ENCODE results near the gene PPM1B.

DNA sequence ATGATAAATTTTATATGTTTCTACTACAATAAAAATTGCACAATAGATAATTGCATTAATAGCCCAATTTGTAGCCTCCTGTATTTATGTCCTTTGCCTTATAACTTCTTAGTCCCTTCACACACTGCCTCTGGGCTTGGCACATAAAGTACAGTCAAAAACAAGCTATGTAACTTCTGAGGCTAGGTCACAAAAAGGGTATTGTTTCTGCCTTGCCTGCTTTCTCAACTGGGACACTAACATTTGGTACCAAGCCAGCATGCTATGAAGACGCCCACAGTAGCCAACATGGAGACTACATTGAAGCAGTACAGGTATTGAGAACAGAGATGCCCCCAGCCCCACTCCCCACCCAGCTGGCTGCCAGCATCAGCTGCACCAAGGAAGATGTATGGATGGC lies 101.2 kb downstream of the PPM1B start:
- TF ChIP-seq ZKSCAN8 (CRISPR knock-in tag; IDR thresholded peaks at IDR 0.05; ENCODE audit: borderline replicate concordance) (no peak), HNF4A (CRISPR knock-in tag; IDR thresholded peaks at IDR 0.05) (no peak), SCMH1 (CRISPR knock-in tag; IDR thresholded peaks at IDR 0.05; ENCODE audit: borderline replicate concordance) (no peak), ARNT (IDR thresholded peaks at IDR 0.05) (no peak), ZNF350 (CRISPR knock-in tag; IDR thresholded peaks at IDR 0.05; ENCODE audit: borderline replicate concordance, low read depth) (no peak), DNMT3B (CRISPR knock-in tag; conservative IDR thresholded peaks at IDR 0.05) (no peak), ARNTL (CRISPR knock-in tag; IDR thresholded peaks at IDR 0.05) (no peak), ESRRA (CRISPR knock-in tag; IDR thresholded peaks at IDR 0.05; ENCODE audit: low read depth) (no peak), ZNF232 (CRISPR knock-in tag; IDR thresholded peaks at IDR 0.05; ENCODE audit: borderline replicate concordance) (no peak)
- TF ChIP-seq, protein P1, sequence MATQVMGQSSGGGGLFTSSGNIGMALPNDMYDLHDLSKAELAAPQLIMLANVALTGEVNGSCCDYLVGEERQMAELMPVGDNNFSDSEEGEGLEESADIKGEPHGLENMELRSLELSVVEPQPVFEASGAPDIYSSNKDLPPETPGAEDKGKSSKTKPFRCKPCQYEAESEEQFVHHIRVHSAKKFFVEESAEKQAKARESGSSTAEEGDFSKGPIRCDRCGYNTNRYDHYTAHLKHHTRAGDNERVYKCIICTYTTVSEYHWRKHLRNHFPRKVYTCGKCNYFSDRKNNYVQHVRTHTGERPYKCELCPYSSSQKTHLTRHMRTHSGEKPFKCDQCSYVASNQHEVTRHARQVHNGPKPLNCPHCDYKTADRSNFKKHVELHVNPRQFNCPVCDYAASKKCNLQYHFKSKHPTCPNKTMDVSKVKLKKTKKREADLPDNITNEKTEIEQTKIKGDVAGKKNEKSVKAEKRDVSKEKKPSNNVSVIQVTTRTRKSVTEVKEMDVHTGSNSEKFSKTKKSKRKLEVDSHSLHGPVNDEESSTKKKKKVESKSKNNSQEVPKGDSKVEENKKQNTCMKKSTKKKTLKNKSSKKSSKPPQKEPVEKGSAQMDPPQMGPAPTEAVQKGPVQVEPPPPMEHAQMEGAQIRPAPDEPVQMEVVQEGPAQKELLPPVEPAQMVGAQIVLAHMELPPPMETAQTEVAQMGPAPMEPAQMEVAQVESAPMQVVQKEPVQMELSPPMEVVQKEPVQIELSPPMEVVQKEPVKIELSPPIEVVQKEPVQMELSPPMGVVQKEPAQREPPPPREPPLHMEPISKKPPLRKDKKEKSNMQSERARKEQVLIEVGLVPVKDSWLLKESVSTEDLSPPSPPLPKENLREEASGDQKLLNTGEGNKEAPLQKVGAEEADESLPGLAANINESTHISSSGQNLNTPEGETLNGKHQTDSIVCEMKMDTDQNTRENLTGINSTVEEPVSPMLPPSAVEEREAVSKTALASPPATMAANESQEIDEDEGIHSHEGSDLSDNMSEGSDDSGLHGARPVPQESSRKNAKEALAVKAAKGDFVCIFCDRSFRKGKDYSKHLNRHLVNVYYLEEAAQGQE (IDR thresholded peaks at IDR 0.05; ENCODE audit: borderline replicate concordance in 1 of 2, low read depth in 1 of 2, low read length in 2 of 2), result no peak
- TF ChIP-seq, protein P2, sequence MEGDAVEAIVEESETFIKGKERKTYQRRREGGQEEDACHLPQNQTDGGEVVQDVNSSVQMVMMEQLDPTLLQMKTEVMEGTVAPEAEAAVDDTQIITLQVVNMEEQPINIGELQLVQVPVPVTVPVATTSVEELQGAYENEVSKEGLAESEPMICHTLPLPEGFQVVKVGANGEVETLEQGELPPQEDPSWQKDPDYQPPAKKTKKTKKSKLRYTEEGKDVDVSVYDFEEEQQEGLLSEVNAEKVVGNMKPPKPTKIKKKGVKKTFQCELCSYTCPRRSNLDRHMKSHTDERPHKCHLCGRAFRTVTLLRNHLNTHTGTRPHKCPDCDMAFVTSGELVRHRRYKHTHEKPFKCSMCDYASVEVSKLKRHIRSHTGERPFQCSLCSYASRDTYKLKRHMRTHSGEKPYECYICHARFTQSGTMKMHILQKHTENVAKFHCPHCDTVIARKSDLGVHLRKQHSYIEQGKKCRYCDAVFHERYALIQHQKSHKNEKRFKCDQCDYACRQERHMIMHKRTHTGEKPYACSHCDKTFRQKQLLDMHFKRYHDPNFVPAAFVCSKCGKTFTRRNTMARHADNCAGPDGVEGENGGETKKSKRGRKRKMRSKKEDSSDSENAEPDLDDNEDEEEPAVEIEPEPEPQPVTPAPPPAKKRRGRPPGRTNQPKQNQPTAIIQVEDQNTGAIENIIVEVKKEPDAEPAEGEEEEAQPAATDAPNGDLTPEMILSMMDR (CRISPR knock-in tag; IDR thresholded peaks at IDR 0.05), result no peak
- TF ChIP-seq, protein P3, sequence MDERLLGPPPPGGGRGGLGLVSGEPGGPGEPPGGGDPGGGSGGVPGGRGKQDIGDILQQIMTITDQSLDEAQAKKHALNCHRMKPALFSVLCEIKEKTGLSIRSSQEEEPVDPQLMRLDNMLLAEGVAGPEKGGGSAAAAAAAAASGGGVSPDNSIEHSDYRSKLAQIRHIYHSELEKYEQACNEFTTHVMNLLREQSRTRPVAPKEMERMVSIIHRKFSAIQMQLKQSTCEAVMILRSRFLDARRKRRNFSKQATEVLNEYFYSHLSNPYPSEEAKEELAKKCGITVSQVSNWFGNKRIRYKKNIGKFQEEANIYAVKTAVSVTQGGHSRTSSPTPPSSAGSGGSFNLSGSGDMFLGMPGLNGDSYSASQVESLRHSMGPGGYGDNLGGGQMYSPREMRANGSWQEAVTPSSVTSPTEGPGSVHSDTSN (CRISPR knock-in tag; IDR thresholded peaks at IDR 0.05), result no peak
